HG02588 (cell line): ENCODE measurements around the gene DCC.

ENCODE experiments used
- ATAC-seq: cut with Tn5 transposase; IDR thresholded peaks from one replicate; pipeline ENCODE4 v1.9.1; 2021; ENCODE audit warnings: mild to moderate bottlenecking, moderate library complexity; ENCODE audit not compliant: unreplicated experiment

Gene DCC

DNA sequence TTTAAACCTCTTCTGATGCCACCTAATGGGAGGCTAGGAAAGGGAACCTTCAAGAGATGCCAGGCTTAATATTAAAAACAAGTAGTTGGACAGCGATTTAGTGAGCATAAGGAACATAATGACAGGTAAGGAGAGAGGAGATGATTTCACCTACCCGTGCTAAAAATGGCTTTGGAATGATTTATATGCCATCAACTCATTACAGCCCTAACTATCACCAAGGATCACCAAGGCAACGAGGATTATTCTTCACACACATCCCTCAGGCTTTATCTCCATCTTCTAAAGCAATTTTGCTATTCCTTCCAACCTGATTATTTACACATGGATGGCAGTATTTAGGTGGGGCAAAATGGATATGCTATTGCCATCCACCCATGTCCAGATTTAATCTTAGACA, 237.8 kb downstream of the DCC start:
- ATAC-seq, result no peak

DNA sequence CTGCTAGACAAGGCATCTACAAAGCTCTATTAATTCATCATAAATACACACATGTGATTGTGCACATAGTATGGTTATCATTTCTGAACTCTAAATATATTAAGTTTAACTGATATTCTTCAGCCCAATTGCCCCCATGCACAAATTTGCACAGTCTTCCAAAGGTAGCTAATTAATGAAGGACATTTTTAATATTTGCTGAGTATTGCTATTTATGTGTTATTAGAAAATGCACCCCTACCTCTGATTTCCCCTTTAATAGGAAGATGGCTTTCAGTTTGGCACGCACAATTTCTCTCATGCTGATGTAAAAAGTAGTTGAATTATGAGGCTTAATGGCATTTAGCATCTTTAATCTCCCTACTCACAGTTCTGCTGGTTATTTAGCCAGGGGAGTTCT, 242.1 kb downstream of the DCC start:
- no peak for ATAC-seq

DNA sequence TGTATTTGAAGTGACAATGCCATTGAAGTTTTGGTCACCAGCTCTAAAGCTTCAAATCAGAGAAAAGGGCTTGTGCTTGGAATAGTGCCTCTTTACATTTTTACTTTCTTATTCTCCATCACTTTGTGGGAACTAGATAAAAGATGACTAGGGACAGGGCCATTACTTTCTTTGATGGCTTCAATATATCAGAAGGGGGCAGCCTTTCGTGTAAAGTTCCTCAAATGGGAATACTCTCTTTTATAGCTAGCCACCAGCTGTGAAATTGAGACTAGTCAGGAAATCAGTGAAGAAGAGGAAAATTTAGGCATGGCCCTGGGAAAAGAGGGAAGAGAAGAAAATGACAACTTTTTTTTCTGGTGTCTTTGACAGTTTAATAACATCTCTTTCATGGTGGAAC, 242.5 kb downstream of the DCC start:
- ATAC-seq, result no peak

DNA sequence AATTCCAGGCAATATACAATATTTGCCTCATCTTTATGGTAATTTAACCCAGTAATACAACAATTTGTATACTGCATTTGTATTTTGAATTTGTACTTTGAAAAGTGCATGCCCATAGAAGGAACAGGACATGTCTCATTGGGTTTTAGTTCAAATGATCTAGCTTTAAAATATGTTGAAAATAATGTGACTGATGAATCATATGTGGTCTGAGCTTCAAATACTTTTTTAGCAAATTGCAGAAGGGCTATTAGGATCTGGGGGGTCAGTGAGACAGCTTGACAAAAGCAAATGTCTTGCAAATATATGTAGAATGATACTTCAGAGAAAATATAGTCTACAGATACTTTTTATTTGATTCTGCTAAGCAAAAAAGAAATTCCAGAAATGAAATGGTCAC, 248.9 kb downstream of the DCC start:
- ATAC-seq, result no peak

DNA sequence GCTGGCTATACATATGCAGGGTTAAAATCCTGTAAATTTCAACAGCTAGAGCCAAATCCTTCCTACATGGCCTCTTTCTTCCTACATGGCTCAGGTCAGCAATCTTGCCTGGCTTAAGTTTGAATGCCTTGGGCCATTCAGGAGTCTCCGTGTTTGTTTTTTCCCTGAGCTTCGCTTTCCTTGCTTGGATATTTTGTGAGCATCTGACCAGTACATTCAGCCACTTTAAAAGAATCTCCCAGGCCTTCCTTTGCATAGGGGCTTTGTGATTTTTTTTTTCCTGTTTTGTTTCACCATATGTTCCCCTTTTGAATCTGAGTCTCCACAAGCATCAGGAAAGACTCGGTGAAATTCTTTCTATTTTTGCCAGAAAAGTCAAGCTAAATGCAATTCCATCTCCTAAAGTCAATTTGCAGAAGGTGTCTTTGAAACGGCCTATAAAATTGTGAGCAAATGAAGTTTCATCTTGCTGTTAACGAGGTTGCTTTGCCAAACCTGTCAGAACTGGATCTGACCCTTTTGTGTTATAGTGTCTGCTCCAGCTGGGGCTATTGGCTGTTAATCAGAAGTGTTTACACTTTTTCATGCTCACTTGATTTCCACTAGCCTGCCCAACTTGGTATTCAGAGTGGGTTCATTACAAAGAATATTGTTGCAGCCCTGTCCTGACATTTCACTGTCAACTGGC, 256.9 kb downstream of the DCC start:
- ATAC-seq, result no peak

DNA sequence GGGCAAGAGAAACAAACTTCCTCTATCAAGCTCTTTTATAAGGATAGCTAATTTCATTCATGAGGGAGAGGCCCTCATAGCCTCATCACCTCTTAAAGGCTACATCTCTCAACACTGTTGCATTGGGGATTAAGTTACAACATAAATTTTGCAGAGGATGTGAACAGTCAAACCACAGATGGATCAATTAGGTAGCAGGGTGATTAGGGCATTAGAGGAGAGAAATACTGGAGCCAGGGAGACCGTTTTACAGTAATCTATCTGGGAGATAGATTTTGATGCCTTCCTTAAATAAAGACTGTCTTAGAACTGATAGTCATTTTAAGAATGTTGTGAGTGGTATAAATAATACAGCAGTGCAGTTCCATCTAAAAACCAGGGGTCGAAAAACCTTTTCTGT, 258.9 kb downstream of the DCC start:
- ATAC-seq, result no peak

DNA sequence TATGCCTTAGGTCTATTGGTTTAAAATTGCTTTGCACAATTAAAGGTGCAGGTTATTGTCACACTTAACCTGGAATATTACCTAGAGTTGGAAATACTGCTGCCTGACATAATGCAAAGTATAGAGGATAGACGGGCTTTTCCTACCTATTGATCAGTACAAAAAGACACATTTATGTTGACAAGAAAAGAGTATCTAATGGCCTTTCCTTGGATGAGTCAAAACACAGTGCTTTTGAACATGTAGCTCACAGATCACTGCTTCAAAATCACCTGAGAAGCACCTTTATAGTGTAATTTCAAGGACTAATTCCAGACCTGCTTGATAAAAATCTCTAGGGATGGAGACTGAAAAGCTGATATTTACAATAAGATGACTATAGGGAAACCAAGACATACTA, 262.8 kb downstream of the DCC start:
- no peak for ATAC-seq

DNA sequence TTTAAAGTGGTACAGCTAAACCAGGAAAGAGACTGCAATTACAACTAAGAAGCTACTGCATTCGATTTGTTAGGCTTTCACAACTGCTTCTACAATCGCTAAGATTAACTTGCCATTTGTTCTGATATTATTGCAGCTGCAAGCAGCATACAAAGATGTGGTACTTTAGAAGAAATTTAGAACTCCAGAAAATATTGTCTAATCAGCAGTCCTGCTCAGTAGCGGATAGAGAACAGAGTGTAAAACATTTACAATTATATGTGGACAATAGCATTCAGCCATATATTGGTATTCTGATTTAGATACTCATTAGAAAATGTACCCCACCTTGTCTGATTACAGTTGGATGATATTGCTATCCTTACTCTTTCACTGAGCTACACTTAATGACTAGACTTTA, 265.3 kb downstream of the DCC start:
- no peak for ATAC-seq

DNA sequence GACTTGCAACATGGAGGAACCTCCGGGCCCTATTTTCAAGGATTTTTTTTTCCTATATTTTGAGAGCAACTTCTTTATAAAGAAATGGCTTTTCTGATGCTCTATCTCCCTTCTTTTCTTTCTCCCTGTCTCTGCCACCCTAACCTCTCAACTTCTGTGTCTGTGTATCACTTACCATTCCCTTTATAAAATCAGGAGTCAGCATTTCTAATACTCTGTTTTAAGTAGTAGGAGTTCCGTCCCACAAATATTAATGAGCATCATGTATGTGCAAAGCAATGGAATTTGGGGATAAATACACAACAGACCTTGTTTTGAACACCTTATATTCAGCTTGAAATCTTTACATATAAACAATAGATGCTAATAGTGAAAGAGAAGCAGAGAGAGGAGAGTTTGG, 268.0 kb downstream of the DCC start:
- no peak for ATAC-seq

DNA sequence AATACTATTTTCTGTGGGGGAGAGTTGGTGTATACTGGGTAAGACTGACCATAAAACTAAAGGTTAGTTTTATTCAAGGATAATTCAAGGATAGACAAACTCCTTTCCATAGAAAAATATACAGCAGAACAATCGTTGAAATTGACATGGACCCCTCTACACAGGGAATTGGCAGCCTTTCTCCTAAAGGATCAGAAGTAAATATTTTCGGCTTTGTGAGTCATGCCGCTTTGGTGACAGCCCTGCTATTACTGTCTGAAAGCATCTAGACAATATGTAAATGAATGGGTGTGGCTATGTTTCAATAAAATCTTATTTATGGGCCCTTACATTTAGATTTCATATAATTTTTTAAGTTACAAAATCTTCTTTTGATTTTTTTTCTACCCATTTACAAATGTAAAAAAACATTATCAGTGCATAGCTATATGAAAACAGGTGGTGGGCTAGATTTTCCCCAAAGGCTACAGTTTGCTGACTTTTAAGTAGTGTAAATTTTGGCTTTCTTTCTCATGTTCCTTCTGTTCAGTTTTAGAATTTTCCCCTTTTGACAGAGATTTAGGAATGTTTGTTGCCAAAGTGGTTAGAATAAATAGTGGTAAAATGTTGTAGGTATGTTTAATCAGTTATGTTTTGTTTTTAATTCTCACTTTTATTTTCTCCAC, 270.6 kb downstream of the DCC start:
- no peak for ATAC-seq

DNA sequence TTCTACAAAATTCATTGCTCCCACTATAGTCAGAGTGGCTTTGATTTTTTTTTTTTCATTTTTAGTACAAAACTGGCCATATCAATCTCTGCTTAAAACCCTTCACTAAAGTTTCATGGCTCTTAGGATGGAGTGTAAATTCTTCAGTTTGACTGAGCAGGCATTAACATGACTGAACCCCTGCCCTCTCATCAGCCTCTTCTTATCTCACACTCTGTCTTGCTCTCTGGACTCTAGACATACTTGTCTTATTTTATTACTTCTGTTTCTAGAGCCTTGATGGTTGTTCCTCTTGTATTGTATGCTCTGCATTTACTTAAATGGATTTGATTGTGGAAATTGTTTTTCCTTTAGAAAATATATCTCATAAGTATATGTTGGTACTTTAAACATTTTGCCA, 272.4 kb downstream of the DCC start:
- no peak for ATAC-seq

DNA sequence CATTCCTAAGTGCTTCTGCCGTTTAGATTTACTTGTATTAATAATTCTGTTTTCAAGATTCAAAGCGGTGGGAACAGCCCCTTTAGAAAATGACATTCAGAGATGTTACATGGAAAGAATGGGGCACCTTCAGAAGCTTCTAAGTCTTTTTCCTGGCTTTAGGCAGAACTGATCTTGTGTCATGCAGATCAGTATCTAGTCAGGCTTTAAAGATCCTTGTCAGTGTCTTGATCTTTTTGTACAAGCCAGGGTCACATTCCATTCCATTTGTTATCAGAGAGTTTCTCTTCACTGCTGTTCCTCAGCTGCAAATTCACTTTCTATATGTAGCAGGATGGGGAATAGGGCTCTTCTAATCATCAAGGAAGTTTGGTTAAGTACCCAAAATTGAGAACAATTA, 275.3 kb downstream of the DCC start:
- ATAC-seq, result no peak

DNA sequence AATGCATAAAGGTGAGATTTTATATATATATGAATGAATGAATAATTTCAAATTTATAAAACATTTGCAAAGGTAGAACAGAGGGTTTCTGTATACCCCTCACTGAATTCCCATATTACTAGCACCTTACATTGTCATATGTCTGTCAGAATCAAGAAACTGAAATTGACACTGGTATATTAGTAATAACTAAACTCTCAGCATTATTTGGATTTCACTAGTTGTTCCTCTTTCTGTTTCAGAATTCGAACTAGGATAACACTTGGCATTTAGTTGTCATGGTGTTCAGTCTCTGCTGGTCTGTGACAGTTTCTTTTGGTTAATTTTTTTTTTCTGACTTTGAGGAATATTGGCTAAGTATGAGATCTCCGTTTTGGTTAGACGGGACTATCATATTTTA, 275.9 kb downstream of the DCC start:
- ATAC-seq, result peak; percentile 91

DNA sequence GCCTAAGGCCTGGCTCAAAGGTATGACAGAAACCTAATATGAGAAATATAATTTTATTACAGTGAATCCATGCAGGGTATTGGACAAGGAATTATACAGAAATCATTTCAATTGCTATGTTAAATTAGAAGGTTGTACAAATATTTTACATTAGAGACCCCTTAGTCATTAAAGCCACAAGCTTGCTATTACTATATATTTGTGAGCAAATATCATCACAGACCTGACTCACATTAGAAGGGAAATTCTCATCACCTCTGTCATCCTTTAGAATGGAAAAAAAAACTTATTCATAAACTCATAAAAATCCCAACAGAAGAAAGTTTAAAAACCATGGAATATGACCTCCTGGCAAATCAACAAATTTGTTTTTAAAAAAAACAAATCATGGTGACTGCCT, 277.9 kb downstream of the DCC start:
- ATAC-seq, result no peak

DNA sequence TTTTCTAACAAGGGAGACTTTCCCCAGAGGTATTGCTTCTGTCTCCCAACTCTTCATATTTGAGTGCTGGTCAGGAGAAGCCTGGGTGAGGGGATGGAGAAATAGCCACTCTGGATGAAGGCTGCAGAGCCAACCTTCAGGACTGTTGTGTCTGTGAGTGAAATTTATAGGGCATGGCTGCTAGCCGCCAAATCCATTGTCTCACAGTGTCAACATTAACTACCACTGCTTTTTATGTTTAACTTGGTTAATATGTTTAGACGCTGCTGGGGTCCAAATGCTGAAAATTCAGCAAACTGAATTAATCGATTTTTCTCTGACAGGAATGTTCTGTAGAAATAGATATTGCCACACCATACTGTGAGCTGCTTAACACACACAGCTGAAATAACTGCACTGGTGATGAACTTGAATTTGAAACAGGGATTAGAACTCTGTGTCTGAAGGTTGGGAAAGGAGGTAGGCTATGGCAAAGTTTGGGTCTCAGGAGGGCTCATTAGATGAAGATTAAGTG, 281.0 kb downstream of the DCC start:
- no peak for ATAC-seq

DNA sequence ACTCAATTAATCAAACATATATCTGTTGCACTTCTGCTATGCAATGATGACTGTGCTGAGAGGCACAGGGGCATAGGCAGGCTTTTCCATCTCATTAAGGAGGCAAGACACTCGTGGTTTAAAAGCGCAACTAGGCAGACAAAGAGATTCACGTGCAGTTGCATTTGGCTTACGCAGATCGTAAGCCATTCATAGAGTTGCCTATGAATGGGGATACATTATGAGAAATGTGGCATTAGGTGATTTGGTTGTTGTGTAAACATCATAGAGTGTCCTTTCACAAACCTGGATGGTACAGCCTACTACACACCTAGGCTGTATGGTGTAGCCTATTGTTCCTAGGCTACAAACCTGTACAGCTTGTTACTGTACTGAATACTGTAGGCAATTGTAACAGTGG, 284.7 kb downstream of the DCC start:
- no peak for ATAC-seq

DNA sequence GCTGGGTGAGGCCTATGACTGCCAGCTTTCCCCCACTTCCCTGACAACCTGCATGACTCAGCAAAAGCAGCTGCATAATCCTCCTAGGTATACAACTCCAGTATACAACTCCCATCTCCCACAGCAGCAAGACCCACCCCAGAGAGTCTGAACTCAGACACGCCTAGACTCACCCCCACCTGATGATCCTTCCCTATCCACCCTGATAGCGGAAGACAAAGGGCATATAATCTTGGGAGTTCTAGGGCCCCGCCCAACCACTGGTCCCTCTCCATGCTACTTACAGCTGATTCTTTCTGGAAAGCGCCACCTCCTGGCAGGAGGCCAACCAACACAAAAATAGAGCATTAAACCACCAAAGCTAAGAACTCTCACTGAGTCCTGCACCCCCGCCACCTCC, 296.5 kb downstream of the DCC start:
- ATAC-seq, result no peak

DNA sequence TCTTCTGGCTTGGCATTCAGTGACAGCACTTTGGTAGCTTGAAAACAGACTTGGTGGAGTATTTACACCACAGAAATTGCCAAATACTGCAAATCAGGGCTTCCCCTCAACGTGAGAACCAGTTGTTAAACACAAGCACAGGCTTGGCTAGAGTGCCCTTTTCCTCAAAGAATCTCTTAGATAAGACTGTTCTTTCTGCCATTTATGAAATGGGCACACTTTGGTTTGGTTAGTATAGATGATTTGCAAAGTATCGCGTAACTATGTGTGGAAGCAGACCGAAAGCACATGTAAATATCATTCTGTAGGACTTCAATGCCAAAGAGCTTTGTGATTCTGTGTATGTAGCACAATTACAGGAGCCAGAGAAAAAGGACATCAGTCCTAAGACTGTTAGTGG, 308.2 kb downstream of the DCC start:
- no peak for ATAC-seq

DNA sequence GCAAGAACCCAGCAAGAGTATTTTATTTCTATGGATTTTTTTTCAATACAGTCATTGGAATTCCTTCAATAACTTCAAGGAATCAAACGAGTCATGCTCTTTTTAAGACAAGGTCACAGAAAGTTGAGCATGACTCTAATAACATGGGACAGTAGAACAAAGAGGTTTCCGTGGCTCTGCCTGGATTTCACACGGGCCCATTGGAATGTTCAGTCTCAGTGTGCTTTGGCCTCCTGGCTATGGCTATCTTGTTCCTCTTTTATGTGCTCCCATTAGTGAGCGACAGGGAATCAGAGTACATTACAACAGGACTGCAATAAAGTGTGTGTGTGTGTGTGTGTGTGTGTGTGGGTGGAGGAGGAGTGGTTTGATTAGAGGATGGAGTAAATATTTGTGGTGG, 312.4 kb downstream of the DCC start:
- no peak for ATAC-seq

DNA sequence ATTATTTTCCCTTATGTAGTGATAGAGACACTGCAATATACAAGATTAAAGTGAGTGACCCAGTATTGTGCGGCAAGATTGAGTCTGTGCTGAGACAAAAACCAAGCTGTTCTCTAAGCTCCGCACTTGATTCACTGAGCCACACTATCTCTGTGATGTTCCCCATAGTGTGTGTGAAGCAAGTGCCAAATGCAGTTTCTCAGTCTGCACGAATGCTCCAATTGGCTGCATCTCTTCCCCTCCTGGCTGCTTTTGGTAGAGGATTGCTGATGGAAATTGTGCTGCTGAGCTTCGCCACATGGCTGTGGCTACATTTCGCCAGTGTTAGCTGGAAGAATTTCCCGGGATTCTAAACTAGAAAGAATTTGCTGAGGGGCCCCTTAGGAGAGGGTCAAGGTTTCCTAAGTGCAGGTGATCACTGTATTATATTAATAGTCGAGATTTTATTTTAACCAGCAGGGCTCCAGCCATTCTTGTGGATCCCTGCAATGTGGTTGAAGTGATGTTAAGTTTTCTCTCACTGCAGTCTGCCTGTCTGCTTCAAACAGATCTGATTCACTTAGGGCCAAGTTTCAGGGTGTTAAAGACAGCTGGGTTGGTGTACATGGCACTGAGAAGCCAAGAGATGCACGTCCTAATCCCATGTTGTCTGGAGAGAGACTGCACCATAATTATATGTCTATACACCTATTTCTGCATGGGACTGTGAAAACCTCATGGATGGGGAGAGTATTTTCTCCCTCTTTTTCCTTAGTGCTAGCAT, 317.2 kb downstream of the DCC start:
- no peak for ATAC-seq

DNA sequence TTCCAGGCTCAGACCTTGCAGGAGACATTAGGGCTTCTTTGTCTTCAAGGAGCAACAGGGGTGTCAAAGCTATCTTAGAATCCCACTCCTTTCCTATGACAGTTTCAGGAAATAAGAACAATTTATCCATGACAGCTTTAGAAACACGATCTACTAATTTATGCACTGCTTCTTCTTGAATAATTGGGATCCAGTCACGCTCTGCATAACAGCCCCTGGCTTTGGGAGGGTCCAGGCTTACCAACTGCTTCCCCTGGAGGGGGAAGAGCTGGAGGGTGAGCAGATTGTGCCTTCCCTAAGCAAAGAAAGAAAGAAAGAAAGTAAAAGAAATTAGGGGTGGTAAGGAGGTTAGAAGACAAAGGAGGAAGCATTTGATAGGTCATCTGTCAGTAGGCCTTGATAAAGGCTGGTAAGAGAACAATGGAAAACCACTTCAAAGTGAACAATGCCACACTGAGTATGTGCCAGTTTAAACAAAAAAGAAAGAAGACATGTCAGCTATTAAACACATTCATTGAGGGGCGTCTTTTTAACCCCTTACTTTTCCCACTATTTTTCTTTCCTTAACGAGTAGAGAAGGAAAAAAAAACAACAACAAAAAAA, 327.6 kb downstream of the DCC start:
- ATAC-seq, result no peak

DNA sequence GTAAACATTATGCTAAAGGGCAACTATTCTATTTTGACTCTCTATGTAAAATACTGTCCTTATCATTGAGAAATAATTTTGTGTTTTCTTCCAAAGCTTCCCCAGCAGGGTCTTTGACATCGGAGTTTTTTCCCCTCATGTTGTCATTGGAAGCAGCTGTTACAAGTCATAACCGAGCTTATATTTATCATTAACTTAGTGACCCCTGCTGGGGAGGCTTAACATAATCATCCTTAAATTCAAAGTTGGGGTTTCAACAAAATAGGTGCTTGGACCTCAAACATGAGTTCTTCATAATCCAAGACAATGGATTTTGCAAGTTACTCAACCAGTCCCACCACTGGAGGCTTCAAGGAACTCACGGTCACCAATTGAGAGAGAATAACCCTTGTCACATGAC, 330.9 kb downstream of the DCC start:
- ATAC-seq, result no peak
